NCI-H1105 treated with DMSO at 0.1 percent for 48 hours (cell line): ENCODE data around the gene SCLT1.
A peak's percentile ranks its signal among the peaks of the same experiment; 100 is the strongest.

Experiments
- DNase-seq: peaks from one replicate; lab custom pipeline; 2025; lab: John Stamatoyannopoulos, UW

Gene SCLT1

DNA sequence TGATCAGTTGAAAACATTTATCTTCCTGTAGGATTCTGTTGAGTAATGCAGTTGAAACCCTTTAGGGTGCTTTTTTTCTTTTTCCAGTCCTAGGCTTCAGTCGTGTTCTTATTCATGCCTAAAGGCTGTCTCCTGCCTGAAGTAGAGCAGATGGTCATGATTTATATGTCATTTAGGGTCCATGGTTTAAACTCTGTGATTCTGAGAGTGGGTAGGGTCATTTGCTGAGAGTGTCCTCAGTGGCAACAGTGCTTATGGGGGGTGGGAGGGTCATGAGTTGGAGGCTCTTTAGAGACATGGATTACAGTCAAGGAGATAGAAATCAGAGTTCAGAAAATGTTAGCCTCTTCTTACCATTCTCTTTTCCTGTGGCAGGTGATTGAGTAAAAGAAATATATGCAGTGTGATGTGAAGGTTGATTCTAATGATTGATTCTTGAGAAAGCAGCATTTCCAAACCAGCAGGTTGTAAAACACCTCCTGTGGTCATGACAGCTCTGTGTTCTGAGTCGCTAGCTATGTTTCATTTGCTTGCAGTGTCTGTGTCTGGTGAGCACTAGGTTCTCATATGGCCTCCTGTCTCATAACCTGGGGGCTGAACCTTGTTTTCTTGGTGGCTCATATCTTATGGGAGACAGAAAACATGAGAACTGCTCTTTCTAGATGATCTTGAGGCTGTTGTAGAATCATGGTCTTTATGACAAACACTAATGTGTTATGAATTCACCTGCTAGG is 223.4 kb downstream of the SCLT1 start:
- no peak for DNase-seq

DNA sequence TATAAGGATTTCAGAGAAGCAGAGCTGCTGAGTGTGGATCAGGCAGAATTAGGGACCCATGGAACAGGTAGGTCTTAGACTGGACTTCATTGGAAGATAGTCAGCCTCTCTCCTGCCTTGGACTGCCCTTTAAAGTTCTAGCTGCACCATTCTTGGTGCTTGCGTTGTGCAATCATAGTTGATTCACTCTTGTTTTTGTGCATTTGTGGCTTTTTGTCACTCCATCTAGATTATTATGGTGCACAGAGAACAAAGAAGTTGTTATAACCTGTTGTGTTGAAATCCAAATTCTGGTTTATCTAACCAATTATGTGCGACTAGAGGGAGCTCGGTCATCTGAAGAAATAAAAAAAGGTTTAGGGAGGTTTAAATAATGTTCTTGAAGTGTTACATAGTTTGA is 224.6 kb downstream of the SCLT1 start:
- no peak for DNase-seq

GRCh38 chr4:128866691-128867090 is 226.6 kb downstream of the SCLT1 start:
- DNase-seq: no peak

DNA sequence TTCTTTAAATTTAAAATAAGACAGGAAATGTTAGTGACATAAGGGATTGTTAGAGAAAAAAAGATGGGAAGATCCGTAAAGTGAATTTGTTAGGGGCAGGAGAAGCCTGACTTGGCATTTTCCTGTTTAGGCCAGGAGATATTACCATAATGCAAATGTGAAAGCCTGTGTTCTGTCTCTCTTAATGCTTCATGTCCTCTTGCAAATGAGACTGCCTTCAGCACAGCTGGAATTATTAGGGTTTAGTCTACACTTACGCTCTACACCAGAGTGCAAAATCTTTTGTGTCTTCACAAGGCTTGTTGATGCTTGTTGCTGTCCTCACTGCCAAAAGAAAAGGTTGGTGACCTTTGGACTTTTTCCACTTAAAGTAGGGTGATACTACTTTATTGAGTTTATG is 227.1 kb downstream of the SCLT1 start:
- no peak for DNase-seq

DNA sequence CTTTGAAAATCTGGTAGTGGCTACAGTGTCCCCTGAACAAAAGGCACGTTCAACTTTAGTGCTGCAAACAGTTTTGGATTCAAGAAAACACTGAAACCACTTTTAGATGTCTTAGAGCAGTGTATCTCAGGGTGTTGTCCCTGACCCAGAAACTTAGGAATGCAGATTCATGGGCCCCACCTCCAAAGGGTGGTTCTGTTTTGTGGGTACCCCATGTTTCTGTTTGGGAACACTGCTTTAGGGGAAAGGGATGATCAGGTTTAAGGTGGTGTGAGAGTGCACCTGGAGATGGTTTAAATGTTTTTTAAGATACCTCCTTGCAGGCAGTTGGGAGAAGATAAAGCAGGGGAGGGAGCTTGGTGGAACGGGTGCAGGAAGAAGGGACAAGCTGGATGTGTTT is 228.2 kb downstream of the SCLT1 start:
- DNase-seq: no peak

DNA sequence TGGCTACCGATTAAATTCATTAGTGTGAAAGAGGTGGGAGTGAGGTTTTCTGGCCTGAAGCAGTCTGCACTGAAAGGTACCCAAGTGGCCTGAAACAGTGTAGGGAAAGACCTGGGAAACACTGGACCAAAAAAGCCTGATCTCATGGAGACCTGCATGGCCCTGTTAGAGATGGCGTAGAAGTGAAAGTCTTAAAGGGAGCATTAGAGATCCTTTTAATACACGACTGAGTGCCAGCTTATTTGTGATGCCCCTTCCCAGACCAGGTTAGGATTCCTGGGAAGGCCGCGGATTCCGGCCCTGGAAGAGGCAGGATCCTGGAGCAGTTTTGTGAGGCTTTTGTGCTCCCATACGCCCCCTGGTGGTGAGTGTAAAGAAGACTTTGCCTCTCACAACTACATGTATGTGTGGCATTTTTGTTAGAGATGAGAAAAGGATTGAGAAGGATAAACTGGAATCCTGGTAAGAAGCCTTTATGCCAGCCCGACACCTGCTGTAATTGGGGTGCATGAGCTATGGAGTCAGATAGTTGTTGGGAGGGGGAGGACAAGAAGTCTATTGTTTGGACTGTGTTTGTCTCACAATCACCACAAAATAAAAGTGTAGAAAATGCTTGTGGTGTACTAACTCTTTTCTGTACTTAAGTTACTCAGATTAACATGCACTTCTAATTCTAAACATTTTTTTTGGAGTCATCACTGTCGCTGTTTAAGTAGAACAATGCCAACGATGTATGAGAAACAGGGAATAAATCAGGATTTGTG is 229.8 kb downstream of the SCLT1 start:
- peak; percentile 45 for DNase-seq

DNA sequence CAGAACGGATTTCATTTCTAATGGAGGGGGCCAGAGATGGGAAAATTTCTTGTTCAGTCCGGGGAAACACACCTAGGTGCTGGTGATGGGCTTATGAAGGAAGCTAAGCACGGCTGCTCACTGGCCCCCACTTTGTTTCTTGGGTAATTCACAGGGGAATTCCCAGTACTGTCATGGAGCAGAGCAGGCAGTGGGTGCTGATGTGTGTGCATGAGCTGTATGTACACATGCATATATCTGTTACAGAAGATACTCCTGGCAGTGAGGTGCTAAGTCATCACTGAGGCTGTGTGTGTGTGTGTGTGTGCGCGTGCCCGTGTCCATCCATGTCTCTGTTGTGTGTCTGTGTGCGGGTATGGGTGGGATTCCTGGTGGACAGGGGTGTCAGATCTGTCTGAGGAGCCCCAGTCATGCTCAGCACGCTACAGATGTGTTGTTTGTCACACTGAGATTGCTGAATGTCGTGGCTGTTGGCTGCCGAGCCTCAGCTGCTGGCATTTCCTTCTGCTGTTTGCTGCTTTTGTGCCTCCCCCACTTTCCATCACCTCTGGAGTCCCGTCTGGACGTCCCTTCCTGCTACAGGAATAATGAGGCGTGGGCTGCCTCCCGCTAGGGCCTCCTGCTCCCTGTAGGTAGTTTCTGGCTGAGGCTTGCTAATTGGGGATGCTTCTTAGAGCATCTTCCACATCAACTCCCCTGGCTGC is 230.6 kb downstream of the SCLT1 start:
- no peak for DNase-seq

GRCh38 chr4:128861856-128862518 is 231.4 kb downstream of the SCLT1 start:
- no peak for DNase-seq

DNA sequence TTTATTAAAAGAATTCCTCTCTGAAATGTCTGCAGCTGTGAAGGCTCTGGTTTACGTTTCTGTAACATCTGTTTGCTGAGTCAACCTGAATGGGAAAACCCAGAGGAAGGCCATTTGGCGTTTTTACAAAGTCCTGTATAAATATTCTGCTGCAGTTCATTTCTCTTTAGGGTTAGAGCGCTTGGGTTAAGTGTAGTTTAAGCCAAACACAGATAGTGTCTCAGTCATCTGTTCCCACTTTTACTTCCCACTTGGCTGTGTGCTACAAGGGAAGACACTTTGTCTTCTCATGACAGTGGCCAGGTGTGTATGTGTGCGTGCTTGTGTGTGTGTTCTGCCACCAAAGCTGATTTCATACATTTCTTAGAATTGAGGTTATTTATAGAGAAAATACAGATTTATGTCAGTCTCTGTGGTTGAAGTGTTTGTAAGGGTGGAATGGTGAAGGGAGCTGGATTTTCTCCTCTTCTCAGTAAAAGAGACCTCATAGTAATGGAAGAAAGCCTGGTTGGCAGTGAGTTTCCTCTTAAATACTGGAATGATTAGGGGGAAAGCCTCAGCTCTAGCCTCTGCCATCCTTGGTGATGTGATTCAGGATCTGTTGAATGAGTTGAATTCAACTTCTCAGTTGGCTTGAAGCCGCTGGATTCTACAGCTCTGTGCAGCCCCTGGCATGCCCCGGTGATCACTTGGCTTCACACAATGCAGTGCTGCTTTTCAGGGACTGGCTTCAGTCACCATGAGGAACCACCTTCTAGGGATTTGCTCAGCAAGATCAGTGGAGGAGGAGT is 233.3 kb downstream of the SCLT1 start:
- no peak for DNase-seq

DNA sequence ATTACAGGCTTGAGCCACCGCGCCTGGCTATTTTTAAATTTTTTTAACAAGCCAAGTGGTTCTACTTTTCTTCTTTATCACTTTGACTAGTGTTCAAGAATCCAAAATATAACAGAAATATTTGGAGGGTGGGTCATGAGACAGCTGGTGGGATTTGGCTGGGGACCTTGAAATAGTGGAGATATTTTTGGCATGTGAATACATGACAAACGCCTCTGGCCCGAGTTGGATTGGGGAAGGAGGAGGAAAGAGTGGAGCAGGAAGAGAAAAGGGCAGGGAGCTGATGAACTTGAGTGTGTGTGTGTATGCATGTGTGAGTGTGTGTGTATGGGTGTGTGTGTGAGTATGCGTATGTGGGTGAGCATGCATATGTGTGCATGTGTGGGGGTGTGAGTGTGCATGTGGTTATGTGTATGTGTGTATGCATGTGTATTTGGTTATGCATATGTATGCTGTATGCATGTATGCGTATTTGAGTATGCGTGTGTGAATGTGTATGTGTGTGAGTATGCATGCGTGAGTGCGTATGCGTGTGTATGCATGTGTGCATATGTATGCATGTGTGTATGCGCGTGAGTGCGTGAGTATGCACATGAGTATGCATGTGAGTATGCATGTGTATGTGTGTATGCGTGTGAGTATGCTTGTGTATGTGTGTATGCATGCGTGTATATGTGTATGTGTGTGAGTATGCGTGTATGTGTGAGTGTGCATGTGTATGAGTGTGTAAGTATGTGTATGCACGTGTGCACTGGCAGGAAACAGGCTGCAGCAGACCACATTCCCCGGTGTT is 234.3 kb downstream of the SCLT1 start:
- DNase-seq: no peak

- DNase-seq: no peak
These were observed 237.1 kb downstream of the SCLT1 start for GRCh38 chr4:128856246-128856645.

GRCh38 chr4:128855621-128856020 is 237.7 kb downstream of the SCLT1 start:
- DNase-seq: no peak

- no peak for DNase-seq
These were observed 238.9 kb downstream of the SCLT1 start for GRCh38 chr4:128854433-128854832.

DNA sequence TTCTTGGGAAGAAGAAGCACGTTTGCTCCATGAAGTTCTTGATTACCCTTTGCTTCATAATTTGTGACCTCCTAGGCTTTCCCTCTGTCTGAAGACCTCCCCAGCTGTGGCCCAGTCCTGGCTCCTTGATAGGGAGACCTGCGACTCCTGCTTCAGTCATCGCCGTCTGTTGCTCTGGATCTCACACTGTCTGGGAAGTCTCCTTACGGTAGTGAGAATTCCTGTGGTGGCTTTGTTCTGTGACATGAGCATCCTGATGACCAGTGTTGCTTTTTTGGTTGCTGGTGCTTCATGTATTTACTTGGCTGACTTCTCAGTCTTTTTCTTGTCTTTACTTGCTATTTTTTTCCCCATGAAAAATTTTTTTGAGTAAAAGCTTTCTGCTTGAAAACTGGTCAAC is 239.6 kb downstream of the SCLT1 start:
- DNase-seq: no peak

DNA sequence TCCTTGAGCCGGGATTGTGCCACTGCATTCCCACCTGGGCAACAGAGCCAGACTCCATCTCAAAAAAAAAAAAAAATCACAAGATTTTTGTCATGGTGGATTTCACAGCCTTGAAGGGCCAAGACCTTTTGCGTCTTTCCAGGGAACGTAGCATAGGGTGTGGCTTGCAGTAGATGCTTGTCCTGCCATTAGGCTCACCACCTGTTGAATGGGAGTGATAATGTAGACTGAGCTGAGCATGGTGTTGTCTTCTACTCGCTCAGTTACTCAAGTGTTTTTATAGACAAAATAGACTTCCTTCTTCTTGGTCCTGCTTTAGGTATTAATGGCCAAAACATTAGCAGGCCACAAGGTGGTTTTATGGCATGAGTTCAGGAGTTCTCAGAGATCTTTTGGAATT is 243.1 kb downstream of the SCLT1 start:
- no peak for DNase-seq

- DNase-seq: no peak
These were observed 244.9 kb downstream of the SCLT1 start for GRCh38 chr4:128848461-128848860.

DNA sequence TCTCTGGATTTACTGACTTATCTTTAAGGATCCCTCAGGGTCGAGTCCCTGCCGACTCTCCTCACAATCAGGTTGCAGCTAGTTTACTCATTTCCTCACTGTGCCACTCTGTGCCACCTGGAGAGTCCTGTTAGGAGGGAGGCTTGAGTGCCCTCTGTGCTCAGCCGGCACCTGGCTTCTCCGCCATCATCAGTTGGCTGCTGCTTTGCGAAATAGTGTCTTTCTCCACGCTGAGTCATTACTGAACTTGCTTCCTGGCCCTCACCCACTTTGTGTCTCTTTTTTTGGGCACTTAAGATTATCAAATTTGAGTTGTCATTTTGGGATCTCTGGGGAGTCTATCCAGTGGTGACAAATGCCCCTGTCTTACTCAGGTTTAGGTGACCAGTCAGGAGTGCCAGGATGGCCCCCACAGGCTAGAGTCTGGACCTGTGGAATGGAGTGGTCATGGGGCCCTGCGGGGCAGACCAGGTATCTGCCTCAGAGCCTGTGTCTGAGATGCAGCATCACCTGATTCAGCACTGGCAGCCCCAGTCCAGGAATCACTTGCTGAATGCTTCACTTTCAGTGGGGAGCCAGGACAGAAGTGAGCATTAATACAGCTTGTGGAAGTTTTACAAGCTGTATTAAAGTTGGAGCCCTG is 246.1 kb downstream of the SCLT1 start:
- DNase-seq: peak; percentile 45

GRCh38 chr4:128846063-128846462 is 247.3 kb downstream of the SCLT1 start:
- peak; percentile 31 for DNase-seq

GRCh38 chr4:128844931-128845330 is 248.4 kb downstream of the SCLT1 start:
- no peak for DNase-seq

- DNase-seq: no peak
These were observed 251.9 kb downstream of the SCLT1 start for GRCh38 chr4:128841402-128841801.
